ENCODE results near the gene BMPER. TPM values are rescaled to one million over a fixed set of nuclear protein-coding genes. Genes with fewer than 3 reads are reported as not detected.

The BMPER gene
- total RNA-seq, 5 donors from 2014 or later (not counting 1 experiment from before 2014, with no cell fraction given), result 0.20 to 0.47 TPM; not detected in 3

DNA sequence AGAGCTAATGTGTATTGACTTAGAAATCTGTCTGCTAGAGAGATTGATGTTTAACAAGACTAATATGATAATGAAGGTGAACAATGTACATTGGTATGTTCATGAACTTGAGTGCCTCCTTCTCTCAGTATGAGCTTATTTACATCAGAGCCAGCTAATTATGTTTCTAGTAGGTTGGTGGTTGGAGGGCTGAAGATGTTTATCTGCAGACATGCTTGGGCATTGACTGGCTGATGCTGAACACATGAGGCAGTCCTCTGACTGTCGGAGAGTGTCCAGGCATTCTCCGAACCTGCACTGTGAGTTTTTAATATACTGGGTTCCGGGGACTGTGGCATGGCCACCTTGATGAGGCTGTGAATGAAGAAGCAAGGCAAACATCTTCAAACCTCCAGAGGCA is 47.5 kb downstream of the BMPER start:
- ChIA-PET CTCF (no interaction called here), POLR2A (no interaction called here)
- H3K9me3 Mint-ChIP-seq, result no peaks in the 10 kb centered on the region
- peaks cover 7 to 12% of the 10 kb centered on the region in 2 donors for H3K27me3 Mint-ChIP-seq
- no peaks in the 10 kb centered on the region for H3K4me1 Mint-ChIP-seq
- H3K9me3 ChIP-seq, result no peaks in the 10 kb centered on the region
- WGBS (ENCODE audit: insufficient coverage), result no CpG with 5 or more reads among the region's 3 CpGs
- no peaks in the 10 kb centered on the region for H3K27me3 ChIP-seq (replicated peaks in 1 of 2; ENCODE audit: control insufficient read depth in 2 of 2, extremely low read depth in 1 of 2, insufficient read depth in 2 of 2, low read length in 1 of 2)
- H3K4me3 ChIP-seq (ENCODE audit: control insufficient read depth in 1 of 2, extremely low read depth in 1 of 2, low read length in 1 of 2), result no peak overlapping the region
- no peak overlapping the region for H3K27ac Mint-ChIP-seq
- no peak overlapping the region for H3K27ac ChIP-seq (ENCODE audit: low read length)
- H3K36me3 ChIP-seq (ENCODE audit: control insufficient read depth in 2 of 2, extremely low read depth in 1 of 2, insufficient read depth in 1 of 2, low read length in 1 of 2), result no peaks in the 10 kb centered on the region
- H3K4me1 ChIP-seq (ENCODE audit: control insufficient read depth in 1 of 2, extremely low read depth in 1 of 2, insufficient read depth in 2 of 2, low read length in 2 of 2), result no peaks in the 10 kb centered on the region
- no peak overlapping the region for H3K4me3 Mint-ChIP-seq
- ATAC-seq (replicated peaks in 1 of 4), result no peak
- H3K36me3 Mint-ChIP-seq, result no peaks in the 10 kb centered on the region
- no peak for DNase-seq

GRCh38 chr7:33958104-33958503 is 52.8 kb downstream of the BMPER start:
- no peaks in the 10 kb centered on the region for H3K36me3 Mint-ChIP-seq
- H3K27me3 ChIP-seq (replicated peaks in 1 of 2; ENCODE audit: control insufficient read depth in 2 of 2, extremely low read depth in 1 of 2, insufficient read depth in 2 of 2, low read length in 1 of 2), result no peaks in the 10 kb centered on the region
- no peaks in the 10 kb centered on the region for H3K36me3 ChIP-seq (ENCODE audit: control insufficient read depth in 2 of 2, extremely low read depth in 1 of 2, insufficient read depth in 1 of 2, low read length in 1 of 2)
- H3K9me3 Mint-ChIP-seq, result no peaks in the 10 kb centered on the region
- no peak overlapping the region for H3K27ac ChIP-seq (ENCODE audit: low read length)
- CTCF ChIA-PET, result no interaction called here
- H3K9me3 ChIP-seq, result no peaks in the 10 kb centered on the region
- H3K27me3 Mint-ChIP-seq, result peaks cover 9 to 12% of the 10 kb centered on the region in 2 donors
- H3K27ac Mint-ChIP-seq, result no peak overlapping the region
- H3K4me1 Mint-ChIP-seq, result no peaks in the 10 kb centered on the region
- ATAC-seq (replicated peaks in 1 of 4) (no peak), DNase-seq (no peak)
- H3K4me3 Mint-ChIP-seq, result no peak overlapping the region
- no peak overlapping the region for H3K4me3 ChIP-seq (ENCODE audit: control insufficient read depth in 1 of 2, extremely low read depth in 1 of 2, low read length in 1 of 2)
- POLR2A ChIA-PET, result no interaction called here
- H3K4me1 ChIP-seq (ENCODE audit: control insufficient read depth in 1 of 2, extremely low read depth in 1 of 2, insufficient read depth in 2 of 2, low read length in 2 of 2), result no peaks in the 10 kb centered on the region
- no CpG with 5 or more reads among the region's 1 CpG for WGBS (ENCODE audit: insufficient coverage)

GRCh38 chr7:33959676-33960075 is 54.3 kb downstream of the BMPER start:
- Mint-ChIP-seq H3K4me1 (no peaks in the 10 kb centered on the region), H3K36me3 (no peaks in the 10 kb centered on the region), H3K27ac (no peak overlapping the region), H3K27me3 (peaks cover 9 to 12% of the 10 kb centered on the region in 2 donors), H3K9me3 (no peaks in the 10 kb centered on the region), H3K4me3 (no peak overlapping the region)
- Histone ChIP-seq H3K36me3 (ENCODE audit: control insufficient read depth in 2 of 2, extremely low read depth in 1 of 2, insufficient read depth in 1 of 2, low read length in 1 of 2) (no peaks in the 10 kb centered on the region), H3K27ac (ENCODE audit: low read length) (no peak overlapping the region), H3K4me3 (ENCODE audit: control insufficient read depth in 1 of 2, extremely low read depth in 1 of 2, low read length in 1 of 2) (no peak overlapping the region), H3K4me1 (ENCODE audit: control insufficient read depth in 1 of 2, extremely low read depth in 1 of 2, insufficient read depth in 2 of 2, low read length in 2 of 2) (no peaks in the 10 kb centered on the region), H3K27me3 (replicated peaks in 1 of 2; ENCODE audit: control insufficient read depth in 2 of 2, extremely low read depth in 1 of 2, insufficient read depth in 2 of 2, low read length in 1 of 2) (no peaks in the 10 kb centered on the region), H3K9me3 (no peaks in the 10 kb centered on the region)
- ATAC-seq (replicated peaks in 1 of 4) (no peak), DNase-seq (no peak)
- CTCF ChIA-PET, result no interaction called here
- WGBS (ENCODE audit: insufficient coverage), result no CpG with 5 or more reads among the region's 1 CpG
- POLR2A ChIA-PET, result no interaction called here

DNA sequence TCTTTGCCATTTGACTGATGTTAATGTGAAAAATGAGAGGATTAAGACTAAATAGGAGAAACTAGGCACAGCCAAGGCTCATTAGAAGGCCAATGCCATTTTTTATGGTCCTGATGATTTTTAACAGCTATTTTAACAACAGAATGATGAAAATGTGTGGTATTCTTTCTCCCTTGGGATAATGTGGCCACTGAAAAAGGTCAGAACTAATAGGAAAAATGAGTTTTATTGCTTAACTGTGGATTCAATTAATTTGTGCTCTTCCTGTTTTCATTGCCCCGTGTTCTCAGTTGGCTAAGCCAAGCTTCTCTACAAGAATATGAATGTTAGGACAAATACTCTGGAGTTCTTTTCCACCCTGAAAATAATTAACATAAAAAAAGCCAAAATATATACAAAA is 56.6 kb downstream of the BMPER start:
- ChIA-PET POLR2A (no interaction called here), CTCF (no interaction called here)
- peaks cover 2 to 9% of the 10 kb centered on the region in 2 donors for H3K27me3 Mint-ChIP-seq
- WGBS (ENCODE audit: insufficient coverage), result no CpG with 5 or more reads among the region's 1 CpG
- no peaks in the 10 kb centered on the region for H3K9me3 Mint-ChIP-seq
- no peak overlapping the region for H3K27ac Mint-ChIP-seq
- Histone ChIP-seq H3K36me3 (ENCODE audit: control insufficient read depth in 2 of 2, extremely low read depth in 1 of 2, insufficient read depth in 1 of 2, low read length in 1 of 2) (no peaks in the 10 kb centered on the region), H3K9me3 (no peaks in the 10 kb centered on the region), H3K27ac (ENCODE audit: low read length) (no peak overlapping the region), H3K4me3 (ENCODE audit: control insufficient read depth in 1 of 2, extremely low read depth in 1 of 2, low read length in 1 of 2) (no peak overlapping the region), H3K27me3 (replicated peaks in 1 of 2; ENCODE audit: control insufficient read depth in 2 of 2, extremely low read depth in 1 of 2, insufficient read depth in 2 of 2, low read length in 1 of 2) (no peaks in the 10 kb centered on the region), H3K4me1 (ENCODE audit: control insufficient read depth in 1 of 2, extremely low read depth in 1 of 2, insufficient read depth in 2 of 2, low read length in 2 of 2) (no peaks in the 10 kb centered on the region)
- no peak overlapping the region for H3K4me3 Mint-ChIP-seq
- H3K36me3 Mint-ChIP-seq, result no peaks in the 10 kb centered on the region
- ATAC-seq (replicated peaks in 1 of 4), result no peak
- DNase-seq, result no peak
- H3K4me1 Mint-ChIP-seq, result no peaks in the 10 kb centered on the region

DNA sequence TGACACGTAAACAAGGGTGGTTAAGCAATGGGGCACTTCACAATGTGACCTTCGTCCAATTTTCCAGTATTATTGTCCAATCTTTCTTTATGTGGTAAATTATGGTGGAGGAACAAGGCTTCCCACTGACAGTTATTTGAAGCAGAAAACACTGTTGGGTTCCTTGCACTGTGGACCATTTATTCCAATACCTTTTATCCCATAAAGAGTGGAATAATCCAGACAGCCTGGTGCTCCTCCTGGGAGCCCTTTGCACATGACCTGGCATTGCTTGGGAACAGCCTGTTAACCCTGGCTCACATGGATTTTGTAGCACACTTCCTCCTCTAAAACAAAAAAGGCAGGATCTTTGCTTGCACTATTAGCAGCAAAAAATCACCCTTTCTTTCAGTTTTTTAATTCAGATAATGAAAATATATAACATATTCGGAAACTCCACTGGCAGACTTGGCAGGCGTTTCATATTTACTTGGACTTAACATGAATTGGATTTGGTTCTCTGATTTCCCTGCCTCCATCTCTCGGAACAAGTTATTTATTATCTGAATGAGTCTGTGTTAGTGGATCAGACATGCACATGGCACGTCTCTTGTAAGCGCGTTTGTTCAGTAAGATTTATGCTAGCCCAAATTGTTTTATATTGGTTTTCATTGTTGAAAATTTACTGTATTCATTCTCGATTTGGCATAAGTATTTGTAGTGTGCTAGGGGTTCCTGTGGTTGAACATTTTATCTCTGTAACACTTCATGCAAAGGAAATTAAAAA is 59.3 kb downstream of the BMPER start:
- H3K4me1 Mint-ChIP-seq, result no peaks in the 10 kb centered on the region
- H3K36me3 Mint-ChIP-seq, result no peaks in the 10 kb centered on the region
- ATAC-seq (replicated peaks in 1 of 4) (no peak), DNase-seq (no peak)
- 80% methylated on average over 1 of the region's 9 CpGs for WGBS (ENCODE audit: insufficient coverage)
- no peaks in the 10 kb centered on the region for H3K4me1 ChIP-seq (ENCODE audit: control insufficient read depth in 1 of 2, extremely low read depth in 1 of 2, insufficient read depth in 2 of 2, low read length in 2 of 2)
- H3K4me3 ChIP-seq (ENCODE audit: control insufficient read depth in 1 of 2, extremely low read depth in 1 of 2, low read length in 1 of 2), result no peak overlapping the region
- ChIA-PET CTCF (no interaction called here), POLR2A (no interaction called here)
- H3K9me3 ChIP-seq, result no peaks in the 10 kb centered on the region
- no peak overlapping the region for H3K4me3 Mint-ChIP-seq
- H3K27me3 ChIP-seq (replicated peaks in 1 of 2; ENCODE audit: control insufficient read depth in 2 of 2, extremely low read depth in 1 of 2, insufficient read depth in 2 of 2, low read length in 1 of 2), result no peaks in the 10 kb centered on the region
- H3K9me3 Mint-ChIP-seq, result no peaks in the 10 kb centered on the region
- H3K27me3 Mint-ChIP-seq, result peaks cover 2 to 9% of the 10 kb centered on the region in 2 donors
- no peaks in the 10 kb centered on the region for H3K36me3 ChIP-seq (ENCODE audit: control insufficient read depth in 2 of 2, extremely low read depth in 1 of 2, insufficient read depth in 1 of 2, low read length in 1 of 2)
- H3K27ac ChIP-seq (ENCODE audit: low read length), result no peak overlapping the region
- no peak overlapping the region for H3K27ac Mint-ChIP-seq

- Histone ChIP-seq H3K4me3 (ENCODE audit: control insufficient read depth in 1 of 2, extremely low read depth in 1 of 2, low read length in 1 of 2) (no peak overlapping the region), H3K36me3 (ENCODE audit: control insufficient read depth in 2 of 2, extremely low read depth in 1 of 2, insufficient read depth in 1 of 2, low read length in 1 of 2) (no peaks in the 10 kb centered on the region), H3K4me1 (ENCODE audit: control insufficient read depth in 1 of 2, extremely low read depth in 1 of 2, insufficient read depth in 2 of 2, low read length in 2 of 2) (no peaks in the 10 kb centered on the region), H3K27me3 (replicated peaks in 1 of 2; ENCODE audit: control insufficient read depth in 2 of 2, extremely low read depth in 1 of 2, insufficient read depth in 2 of 2, low read length in 1 of 2) (no peaks in the 10 kb centered on the region), H3K9me3 (no peaks in the 10 kb centered on the region), H3K27ac (ENCODE audit: low read length) (no peak overlapping the region)
- 60% methylated on average over 2 of the region's 2 CpGs for whole genome bisulfite sequencing (ENCODE audit: insufficient coverage)
- H3K36me3 Mint-ChIP-seq, result no peaks in the 10 kb centered on the region
- H3K4me3 Mint-ChIP-seq, result no peak overlapping the region
- ChIA-PET POLR2A (no interaction called here), CTCF (interaction anchor here in 1 of 2 donors (0.6 kb wide), 1 partner anchor 157 kb away, joined by 6 read pairs; no protein-coding TSS in a partner anchor)
- ATAC-seq (replicated peaks in 1 of 4), result no peak
- no peak for DNase-seq
- H3K4me1 Mint-ChIP-seq, result no peaks in the 10 kb centered on the region
- H3K27me3 Mint-ChIP-seq, result peaks cover 2 to 9% of the 10 kb centered on the region in 2 donors
- H3K27ac Mint-ChIP-seq, result no peak overlapping the region
- no peaks in the 10 kb centered on the region for H3K9me3 Mint-ChIP-seq
These were observed 59.9 kb downstream of the BMPER start for GRCh38 chr7:33965183-33965744.
